Thyroid gland (tissue), 4 donors: ENCODE data around the gene CLEC2D.

Source experiments
- POLR2A ChIP-seq, 2 donors: fragments of 450-650 bp; IDR thresholded peaks; one replicate each; pipeline ENCODE4 v1.6.1; 2017; ENCODE audit warnings: antibody characterized with exemption in 2 of 2, mild to moderate bottlenecking in 2 of 2, moderate library complexity in 1 of 2
- TF ChIP-seq, protein P1 (sequence below), 6 experiments: fragments of 200-600 bp in 3 of 6; fragments of 450-650 bp in 3 of 6; sonication (generic) in 3 of 6; IDR thresholded peaks; one replicate each; pipeline ENCODE4 v1.5.1; 2016 to 2019; ENCODE audit warnings: antibody characterized with exemption in 6 of 6, mild to moderate bottlenecking in 2 of 6, inconsistent platforms in 1 of 6, moderate library complexity in 1 of 6

DNA sequence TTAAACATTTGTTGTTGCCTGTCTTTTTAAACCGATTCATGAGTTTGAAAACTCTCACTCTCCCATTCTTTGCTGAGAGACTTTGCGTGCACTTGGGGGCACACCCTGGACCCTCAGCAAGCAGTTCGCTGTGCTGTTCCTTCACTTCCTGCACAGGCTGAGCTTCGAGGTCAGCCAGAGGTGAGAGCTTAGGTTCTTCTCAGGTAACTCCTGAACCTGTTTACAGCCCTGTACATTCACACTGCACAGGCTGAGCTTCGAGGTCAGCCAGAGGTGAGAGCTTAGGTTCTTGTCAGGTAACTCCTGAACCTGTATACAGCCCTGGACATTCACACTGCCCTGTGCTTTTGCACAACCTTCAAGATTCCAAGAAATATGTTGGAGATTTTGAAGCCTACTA is 73.1 kb downstream of the CLEC2D start:
- TF ChIP-seq, protein P1, sequence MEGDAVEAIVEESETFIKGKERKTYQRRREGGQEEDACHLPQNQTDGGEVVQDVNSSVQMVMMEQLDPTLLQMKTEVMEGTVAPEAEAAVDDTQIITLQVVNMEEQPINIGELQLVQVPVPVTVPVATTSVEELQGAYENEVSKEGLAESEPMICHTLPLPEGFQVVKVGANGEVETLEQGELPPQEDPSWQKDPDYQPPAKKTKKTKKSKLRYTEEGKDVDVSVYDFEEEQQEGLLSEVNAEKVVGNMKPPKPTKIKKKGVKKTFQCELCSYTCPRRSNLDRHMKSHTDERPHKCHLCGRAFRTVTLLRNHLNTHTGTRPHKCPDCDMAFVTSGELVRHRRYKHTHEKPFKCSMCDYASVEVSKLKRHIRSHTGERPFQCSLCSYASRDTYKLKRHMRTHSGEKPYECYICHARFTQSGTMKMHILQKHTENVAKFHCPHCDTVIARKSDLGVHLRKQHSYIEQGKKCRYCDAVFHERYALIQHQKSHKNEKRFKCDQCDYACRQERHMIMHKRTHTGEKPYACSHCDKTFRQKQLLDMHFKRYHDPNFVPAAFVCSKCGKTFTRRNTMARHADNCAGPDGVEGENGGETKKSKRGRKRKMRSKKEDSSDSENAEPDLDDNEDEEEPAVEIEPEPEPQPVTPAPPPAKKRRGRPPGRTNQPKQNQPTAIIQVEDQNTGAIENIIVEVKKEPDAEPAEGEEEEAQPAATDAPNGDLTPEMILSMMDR (IDR thresholded peaks at IDR 0.05), result no peak
- TF ChIP-seq POLR2A (IDR thresholded peaks at IDR 0.05), result no peak
